H1 (cell line): ENCODE measurements around the gene RNF208. TPM values are rescaled to one million over a fixed set of nuclear protein-coding genes. Genes with fewer than 3 reads are reported as not detected.

Experiments
- CHD2 ChIP-seq: IDR thresholded peaks from 2 replicates; pipeline ENCODE4 v1.6.1; 2012; ENCODE audit warnings: low read length, improper control_type of control experiment
- CHD7 ChIP-seq: fragments of 300-600 bp; sonication (generic); IDR thresholded peaks from 2 replicates; pipeline ENCODE4 v1.7.1; 2012; ENCODE audit warnings: low read length, moderate library complexity, mild to moderate bottlenecking, inconsistent platforms; ENCODE audit not compliant: insufficient replicate concordance
- HDAC2 ChIP-seq, 2 experiments: fragments of 300-600 bp in 1 of 2; sonication (generic) in 1 of 2; IDR thresholded peaks; 2 replicates each; pipeline ENCODE4 v1.6.1; 2011 to 2012; ENCODE audit warnings: low read depth in 2 of 2, low read length in 2 of 2, mild to moderate bottlenecking in 2 of 2, moderate library complexity in 2 of 2, borderline replicate concordance in 1 of 2, inconsistent platforms in 1 of 2
- POLR2A ChIP-seq, 2 experiments: IDR thresholded peaks; 1 replicate in 1 of 2; 2 replicates in 1 of 2; pipeline ENCODE4 v1.6.1; 2011; ENCODE audit warnings: low read depth in 2 of 2, low read length in 2 of 2, mild to moderate bottlenecking in 2 of 2; ENCODE audit errors: control extremely low read depth in 1 of 2
- RBBP5 ChIP-seq: IDR thresholded peaks from 2 replicates; pipeline ENCODE4 v1.7.1; 2012; ENCODE audit warnings: low read depth, mild to moderate bottlenecking, inconsistent platforms, low read length, moderate library complexity, borderline replicate concordance
- TBP ChIP-seq: IDR thresholded peaks from 2 replicates; pipeline ENCODE4 v1.6.1; 2011; ENCODE audit warnings: low read depth, low read length, improper control_type of control experiment
- polyA plus RNA-seq, 7 experiments: library from polyadenylated mRNA; depleted of rRNA in 3 of 7; stranded (reverse) in 5 of 7; unstranded in 2 of 7; fragments of >200 nt in 5 of 7; fragments of 200-250 nt in 2 of 7; gene quantifications; 1 replicate in 5 of 7; 2 replicates in 1 of 7; 4 replicates in 1 of 7; pipeline versions ENCODE4 v1.2.1 to v1.2.3, GENCODE V29; 2011 to 2013; ENCODE audit warnings: missing spikeins in 2 of 7, mixed read lengths in 2 of 7
- total RNA-seq: library from RNA; stranded (reverse); fragmentation: NEBNext Ultra II Directional; extraction: Animal tissue kit (Norgen Biotek cat#: 25700); gene quantifications from 2 replicates; pipeline ENCODE4 v1.2.1, GENCODE V29; 2021

Gene RNF208
- total and polyA plus RNA-seq, 2 of the 8 experiments (the other 6 are each of a cell fraction or from before 2014, with no cell fraction given): 2.7 to 7.7 TPM

- TF ChIP-seq CHD7 (no peak), RBBP5 (peak; percentile 80; the same call in 1 of the 2 replicates), TBP (peak; percentile 90), HDAC2 (IDR thresholded peaks at IDR 0.05; ENCODE audit: borderline replicate concordance in 1 of 2, low read depth in 2 of 2, low read length in 2 of 2) (0 out of 4 replicates have a peak, but pooled peaks of 1 of the 2 experiments have one; percentile 80), CHD2 (peak; percentile 49; the same call in 1 of the 2 replicates), POLR2A (IDR thresholded peaks at IDR 0.05; ENCODE audit: control extremely low read depth in 1 of 2, low read depth in 2 of 2, low read length in 2 of 2) (peak in 1 of 2 experiments; percentile 94; a peak in 2 of 3 replicates)
Observed at GRCh38 chr9:137205126-137206069, 16.6 kb downstream of the RNF208 start, which contains the start of the genes NDOR1 and TMEM203 (continued).
